HCT116 (cell line): ENCODE measurements around the gene GFAP.

Experiments used
- CEBPB ChIP-seq: IDR thresholded peaks from 2 replicates; pipeline ENCODE4 v1.6.1; 2012; ENCODE audit warnings: low read depth
- ZNF274 ChIP-seq: fragments of 200-500 bp; sonication (Bioruptor generic); IDR thresholded peaks from 2 replicates; pipeline ENCODE4 v1.6.1; 2014; ENCODE audit warnings: mild to moderate bottlenecking, low read depth, low read length, inconsistent platforms
- TF ChIP-seq, protein P1 (sequence below), 3 experiments: fragments of 200-600 bp in 1 of 3; sonication (generic) in 1 of 3; IDR thresholded peaks in 2 of 3; conservative IDR thresholded peaks in 1 of 3; 2 replicates each; pipeline ENCODE4 v1.5.1; 2012 to 2017; ENCODE audit warnings: low read depth in 2 of 3, low read length in 2 of 3, antibody characterized with exemption in 1 of 3, borderline replicate concordance in 1 of 3, control low read depth in 1 of 3, mild to moderate bottlenecking in 1 of 3, mixed read lengths in 1 of 3, mixed run types in 1 of 3, moderate library complexity in 1 of 3; ENCODE audit not compliant: insufficient read depth in 1 of 3

DNA sequence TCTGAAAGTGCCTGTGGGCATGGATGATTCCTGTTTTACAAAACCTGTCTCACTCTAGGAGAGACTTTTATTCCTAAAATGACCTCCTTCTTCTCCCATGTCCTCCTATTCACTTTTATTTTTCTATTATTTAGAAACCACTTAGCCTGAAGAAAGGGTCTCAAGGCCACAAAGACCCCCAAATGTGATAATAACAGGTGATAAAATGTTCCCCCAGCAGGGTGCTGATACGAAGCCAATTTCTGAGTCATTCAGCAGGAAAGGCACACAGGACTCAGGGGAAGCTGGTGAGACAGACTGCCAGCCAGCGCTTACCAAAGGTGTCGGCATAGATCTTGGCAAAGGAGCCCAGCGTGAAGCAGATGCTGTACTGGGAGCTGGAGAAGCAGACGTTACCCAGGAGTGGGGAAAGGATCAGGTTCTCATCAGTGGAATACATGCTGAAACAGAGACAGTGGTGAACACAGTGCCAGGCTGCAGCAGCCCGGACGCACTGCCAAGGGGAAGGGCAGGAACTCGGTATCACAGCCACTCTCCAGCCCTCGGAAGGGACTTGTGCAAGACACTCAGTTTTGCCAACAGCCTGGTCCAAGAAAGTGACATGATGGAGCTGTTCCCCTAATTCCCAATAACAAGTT, 43.0 kb downstream of the GFAP start:
- TF ChIP-seq, protein P1, sequence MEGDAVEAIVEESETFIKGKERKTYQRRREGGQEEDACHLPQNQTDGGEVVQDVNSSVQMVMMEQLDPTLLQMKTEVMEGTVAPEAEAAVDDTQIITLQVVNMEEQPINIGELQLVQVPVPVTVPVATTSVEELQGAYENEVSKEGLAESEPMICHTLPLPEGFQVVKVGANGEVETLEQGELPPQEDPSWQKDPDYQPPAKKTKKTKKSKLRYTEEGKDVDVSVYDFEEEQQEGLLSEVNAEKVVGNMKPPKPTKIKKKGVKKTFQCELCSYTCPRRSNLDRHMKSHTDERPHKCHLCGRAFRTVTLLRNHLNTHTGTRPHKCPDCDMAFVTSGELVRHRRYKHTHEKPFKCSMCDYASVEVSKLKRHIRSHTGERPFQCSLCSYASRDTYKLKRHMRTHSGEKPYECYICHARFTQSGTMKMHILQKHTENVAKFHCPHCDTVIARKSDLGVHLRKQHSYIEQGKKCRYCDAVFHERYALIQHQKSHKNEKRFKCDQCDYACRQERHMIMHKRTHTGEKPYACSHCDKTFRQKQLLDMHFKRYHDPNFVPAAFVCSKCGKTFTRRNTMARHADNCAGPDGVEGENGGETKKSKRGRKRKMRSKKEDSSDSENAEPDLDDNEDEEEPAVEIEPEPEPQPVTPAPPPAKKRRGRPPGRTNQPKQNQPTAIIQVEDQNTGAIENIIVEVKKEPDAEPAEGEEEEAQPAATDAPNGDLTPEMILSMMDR (IDR thresholded peaks at IDR 0.05 in 2 of 3, conservative IDR thresholded peaks at IDR 0.05 in 1 of 3; ENCODE audit: borderline replicate concordance in 1 of 3, insufficient read depth in 1 of 3, low read depth in 2 of 3, low read length in 2 of 3): no peak
- TF ChIP-seq CEBPB: no peak
- no peak for TF ChIP-seq ZNF274
